OCI-LY3 (cell line): ENCODE measurements around the gene IGSF3.
"Not testable (repeated sequence)": the region's sequence is repeated elsewhere in the genome, so short reads cannot be mapped to it uniquely, and the experiment has no call there.

ENCODE experiments used
- EZH2phosphoT487 ChIP-seq: fragments of 200-600 bp; shearing (Covaris generic); IDR thresholded peaks from 2 replicates; pipeline ENCODE4 v1.6.1; 2018; ENCODE audit warnings: antibody characterized with exemption, mixed run types, low read depth
- TF ChIP-seq, protein P1 (sequence below): fragments of 200-600, 300-600 bp; sonication (generic); IDR thresholded peaks from 2 replicates; pipeline ENCODE4 v1.5.1; 2014; ENCODE audit warnings: antibody characterized with exemption, low read length, low read depth

DNA sequence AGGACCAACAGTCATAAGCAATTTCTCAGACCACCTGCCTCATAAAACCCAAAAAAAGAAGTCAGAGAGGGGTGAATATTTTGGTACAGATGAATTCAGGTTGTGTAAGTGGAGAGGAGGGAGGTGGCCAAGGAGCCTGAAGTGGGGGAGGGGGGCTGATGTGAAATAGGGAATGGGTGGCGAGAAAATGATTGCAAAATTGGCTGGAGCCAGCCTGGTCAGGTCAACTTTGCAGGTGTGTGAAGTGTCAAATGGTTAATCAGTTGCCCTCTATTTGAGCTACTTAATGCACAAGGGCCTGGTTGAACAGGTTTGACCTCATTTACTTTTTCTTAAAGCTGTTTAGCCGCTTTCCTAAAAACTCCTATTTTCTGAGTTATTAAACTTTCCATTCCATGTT is 38.1 kb downstream of the IGSF3 start:
- TF ChIP-seq, protein P1, sequence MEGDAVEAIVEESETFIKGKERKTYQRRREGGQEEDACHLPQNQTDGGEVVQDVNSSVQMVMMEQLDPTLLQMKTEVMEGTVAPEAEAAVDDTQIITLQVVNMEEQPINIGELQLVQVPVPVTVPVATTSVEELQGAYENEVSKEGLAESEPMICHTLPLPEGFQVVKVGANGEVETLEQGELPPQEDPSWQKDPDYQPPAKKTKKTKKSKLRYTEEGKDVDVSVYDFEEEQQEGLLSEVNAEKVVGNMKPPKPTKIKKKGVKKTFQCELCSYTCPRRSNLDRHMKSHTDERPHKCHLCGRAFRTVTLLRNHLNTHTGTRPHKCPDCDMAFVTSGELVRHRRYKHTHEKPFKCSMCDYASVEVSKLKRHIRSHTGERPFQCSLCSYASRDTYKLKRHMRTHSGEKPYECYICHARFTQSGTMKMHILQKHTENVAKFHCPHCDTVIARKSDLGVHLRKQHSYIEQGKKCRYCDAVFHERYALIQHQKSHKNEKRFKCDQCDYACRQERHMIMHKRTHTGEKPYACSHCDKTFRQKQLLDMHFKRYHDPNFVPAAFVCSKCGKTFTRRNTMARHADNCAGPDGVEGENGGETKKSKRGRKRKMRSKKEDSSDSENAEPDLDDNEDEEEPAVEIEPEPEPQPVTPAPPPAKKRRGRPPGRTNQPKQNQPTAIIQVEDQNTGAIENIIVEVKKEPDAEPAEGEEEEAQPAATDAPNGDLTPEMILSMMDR: not testable (repeated sequence)
- TF ChIP-seq EZH2phosphoT487: not testable (repeated sequence)
